WTC11 (cell line): ENCODE measurements around the gene GAB2. TPM values are rescaled to one million over a fixed set of nuclear protein-coding genes. Genes with fewer than 3 reads are reported as not detected.

Experiments
- ATAC-seq: fragments of 200-7000 bp; cut with Tn5 transposase; 2 replicates; pipeline ENCODE4 v1.10.0; 2021; ENCODE audit warnings: mild to moderate bottlenecking, moderate library complexity
- CTCF ChIA-PET: fragments of 300-600 bp; sonication (Branson Sonifier 250); formaldehyde crosslinking; loops from one replicate; lab custom pipeline; 2021; ENCODE audit warnings: antibody characterized with exemption; lab: Charles Lee
- POLR2A ChIA-PET: fragments of 350-600 bp; sonication (Branson Sonifier 250); formaldehyde crosslinking; loops from one replicate; lab custom pipeline; 2021; ENCODE audit warnings: antibody characterized with exemption; lab: Charles Lee
- DNase-seq: peaks from one replicate; pipeline ENCODE4 v3.0.0; 2021; ENCODE audit warnings: low spot score
- H3K27ac Mint-ChIP-seq: 2 replicates; pipeline ENCODE4 v1.8.0; 2021; ENCODE audit warnings: mixed read lengths
- H3K27me3 Mint-ChIP-seq: 2 replicates; pipeline ENCODE4 v1.8.0; 2021; ENCODE audit warnings: low read depth, mild to moderate bottlenecking, moderate library complexity, mixed read lengths
- H3K36me3 Mint-ChIP-seq: 2 replicates; pipeline ENCODE4 v1.8.0; 2021; ENCODE audit warnings: mixed read lengths
- H3K4me1 Mint-ChIP-seq: 2 replicates; pipeline ENCODE4 v1.8.0; 2022; ENCODE audit warnings: mixed read lengths
- H3K4me3 Mint-ChIP-seq: 2 replicates; pipeline ENCODE4 v1.8.0; 2021; ENCODE audit warnings: mild to moderate bottlenecking, moderate library complexity, mixed read lengths
- H3K9me3 Mint-ChIP-seq: 2 replicates; pipeline ENCODE4 v1.8.0; 2021; ENCODE audit warnings: mixed read lengths
- FOXK1 ChIP-seq: sonication (generic); formaldehyde crosslinking; IDR thresholded peaks from 2 replicates; pipeline ENCODE4 v1.8.0; 2022; ENCODE audit warnings: mild to moderate bottlenecking, moderate library complexity, missing genetic modification reagents
- GRHL2 ChIP-seq: fragments of 250-450 bp; sonication (Bioruptor Pico); IDR thresholded peaks from 2 replicates; pipeline ENCODE4 v1.8.0; 2022; ENCODE audit warnings: mild to moderate bottlenecking, moderate library complexity; ENCODE audit not compliant: insufficient replicate concordance, severe bottlenecking
- MYBL2 ChIP-seq: sonication (generic); formaldehyde crosslinking; IDR thresholded peaks from 2 replicates; pipeline ENCODE4 v1.8.1; 2023; ENCODE audit warnings: mild to moderate bottlenecking, moderate library complexity, missing genetic modification reagents
- NFYB ChIP-seq: sonication (generic); formaldehyde crosslinking; conservative IDR thresholded peaks from 2 replicates; pipeline ENCODE4 v1.8.0; 2022; ENCODE audit warnings: low read depth, missing genetic modification reagents
- SMAD3 ChIP-seq: sonication (generic); formaldehyde crosslinking; IDR thresholded peaks from 2 replicates; pipeline ENCODE4 v1.8.0; 2022; ENCODE audit warnings: missing genetic modification reagents, mild to moderate bottlenecking, borderline replicate concordance
- TP53 ChIP-seq: sonication (generic); formaldehyde crosslinking; IDR thresholded peaks from 2 replicates; pipeline ENCODE4 v1.8.1; 2023; ENCODE audit warnings: mild to moderate bottlenecking, missing genetic modification reagents
- ZNF219 ChIP-seq: sonication (generic); formaldehyde crosslinking; IDR thresholded peaks from 2 replicates; pipeline ENCODE4 v1.8.0; 2023; ENCODE audit warnings: missing genetic modification reagents, mild to moderate bottlenecking, borderline replicate concordance
- ZNF263 ChIP-seq: sonication (generic); formaldehyde crosslinking; IDR thresholded peaks from 2 replicates; pipeline ENCODE4 v1.8.1; 2022; ENCODE audit warnings: low read depth, mild to moderate bottlenecking, moderate library complexity, missing genetic modification reagents
- total RNA-seq: library from RNA; stranded (reverse); gene quantifications from 3 replicates; pipeline ENCODE4 v1.2.3, GENCODE V29; 2021
- TF ChIP-seq, protein P1 (sequence below): sonication (generic); formaldehyde crosslinking; IDR thresholded peaks from 2 replicates; pipeline ENCODE4 v1.8.0; 2023; ENCODE audit warnings: missing genetic modification reagents
- TF ChIP-seq, protein P2 (sequence below): fragments of 250-450 bp; sonication (Bioruptor Pico); conservative IDR thresholded peaks from 2 replicates; pipeline ENCODE4 v1.9.0; 2021; ENCODE audit warnings: mild to moderate bottlenecking
- TF ChIP-seq, protein P3 (sequence below): sonication (generic); formaldehyde crosslinking; IDR thresholded peaks from 2 replicates; pipeline ENCODE4 v1.8.1; 2023; ENCODE audit warnings: mild to moderate bottlenecking, missing genetic modification reagents
- TF ChIP-seq, protein P4 (sequence below): sonication (generic); formaldehyde crosslinking; IDR thresholded peaks from 2 replicates; pipeline ENCODE4 v1.8.0; 2023; ENCODE audit warnings: missing genetic modification reagents, mild to moderate bottlenecking, borderline replicate concordance
- TF ChIP-seq, protein P5 (sequence below): fragments of 250-450 bp; sonication (Bioruptor Pico); IDR thresholded peaks from 2 replicates; pipeline ENCODE4 v1.9.0; 2021; ENCODE audit warnings: mild to moderate bottlenecking
- TF ChIP-seq, protein P6 (sequence below): fragments of 250-450 bp; sonication (Bioruptor Pico); IDR thresholded peaks from 2 replicates; pipeline ENCODE4 v1.9.0; 2021; ENCODE audit warnings: mild to moderate bottlenecking, borderline replicate concordance
- TF ChIP-seq, protein P7 (sequence below): sonication (generic); formaldehyde crosslinking; IDR thresholded peaks from 2 replicates; pipeline ENCODE4 v1.8.1; 2023; ENCODE audit warnings: mild to moderate bottlenecking, missing genetic modification reagents

Gene GAB2
- total RNA-seq, 1 experiment from 2014 or later = 10.6 TPM

DNA sequence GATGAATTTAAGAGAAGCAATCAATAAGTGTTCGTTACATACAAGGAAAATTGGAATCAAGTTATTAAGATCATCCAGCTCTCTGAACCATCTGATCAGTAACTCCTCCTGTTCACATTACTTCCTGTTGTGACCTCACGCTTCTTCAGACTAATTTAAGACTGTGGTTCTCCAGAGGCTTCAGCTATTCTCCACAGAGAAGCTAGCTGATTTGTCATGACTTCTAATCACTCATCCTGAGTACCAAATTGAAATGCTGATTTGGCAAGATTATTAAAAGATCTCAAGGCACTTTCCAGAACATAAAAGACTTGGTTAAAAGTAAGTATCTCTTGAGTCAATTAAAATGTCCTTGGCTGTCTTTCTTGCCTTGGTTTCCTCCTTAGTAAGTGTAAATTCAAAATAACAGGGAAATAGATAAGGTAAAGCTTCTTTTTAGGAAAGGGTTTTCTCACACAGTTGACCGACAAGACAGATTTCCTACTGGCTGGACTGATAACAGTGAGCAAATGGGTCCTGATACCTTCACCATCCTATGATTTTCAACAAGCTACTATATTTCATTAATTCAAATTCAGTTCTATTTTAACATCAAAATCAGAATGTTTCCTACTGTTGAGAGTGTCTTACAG, 38.5 kb downstream of the GAB2 start:
- H3K27ac Mint-ChIP-seq = no peak overlapping the region
- POLR2A ChIA-PET = interaction anchor here (0.5 to 0.6 kb wide), 2 partner anchors 10 to 231 kb away, joined by 3 to 4 read pairs; no protein-coding TSS in a partner anchor
- H3K27me3 Mint-ChIP-seq = peaks cover 3% of the 10 kb centered on the region; the same call in 1 of the 2 replicates
- peaks cover 25% of the 10 kb centered on the region for H3K9me3 Mint-ChIP-seq
- no peak for TF ChIP-seq MYBL2 (CRISPR knock-in tag)
- TF ChIP-seq, protein P1, sequence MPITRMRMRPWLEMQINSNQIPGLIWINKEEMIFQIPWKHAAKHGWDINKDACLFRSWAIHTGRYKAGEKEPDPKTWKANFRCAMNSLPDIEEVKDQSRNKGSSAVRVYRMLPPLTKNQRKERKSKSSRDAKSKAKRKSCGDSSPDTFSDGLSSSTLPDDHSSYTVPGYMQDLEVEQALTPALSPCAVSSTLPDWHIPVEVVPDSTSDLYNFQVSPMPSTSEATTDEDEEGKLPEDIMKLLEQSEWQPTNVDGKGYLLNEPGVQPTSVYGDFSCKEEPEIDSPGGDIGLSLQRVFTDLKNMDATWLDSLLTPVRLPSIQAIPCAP (CRISPR knock-in tag) = no peak
- TF ChIP-seq, all 79 proteins: peak for 0
- CTCF ChIA-PET = interaction anchor here (1.0 kb wide), 1 partner anchor 53 kb away, joined by 5 read pairs; no protein-coding TSS in a partner anchor
- Mint-ChIP-seq H3K36me3 (peaks cover 10% of the 10 kb centered on the region), H3K4me1 (peaks cover 21% of the 10 kb centered on the region), H3K4me3 (no peak overlapping the region)
- no peak for DNase-seq
- ATAC-seq = no peak

DNA sequence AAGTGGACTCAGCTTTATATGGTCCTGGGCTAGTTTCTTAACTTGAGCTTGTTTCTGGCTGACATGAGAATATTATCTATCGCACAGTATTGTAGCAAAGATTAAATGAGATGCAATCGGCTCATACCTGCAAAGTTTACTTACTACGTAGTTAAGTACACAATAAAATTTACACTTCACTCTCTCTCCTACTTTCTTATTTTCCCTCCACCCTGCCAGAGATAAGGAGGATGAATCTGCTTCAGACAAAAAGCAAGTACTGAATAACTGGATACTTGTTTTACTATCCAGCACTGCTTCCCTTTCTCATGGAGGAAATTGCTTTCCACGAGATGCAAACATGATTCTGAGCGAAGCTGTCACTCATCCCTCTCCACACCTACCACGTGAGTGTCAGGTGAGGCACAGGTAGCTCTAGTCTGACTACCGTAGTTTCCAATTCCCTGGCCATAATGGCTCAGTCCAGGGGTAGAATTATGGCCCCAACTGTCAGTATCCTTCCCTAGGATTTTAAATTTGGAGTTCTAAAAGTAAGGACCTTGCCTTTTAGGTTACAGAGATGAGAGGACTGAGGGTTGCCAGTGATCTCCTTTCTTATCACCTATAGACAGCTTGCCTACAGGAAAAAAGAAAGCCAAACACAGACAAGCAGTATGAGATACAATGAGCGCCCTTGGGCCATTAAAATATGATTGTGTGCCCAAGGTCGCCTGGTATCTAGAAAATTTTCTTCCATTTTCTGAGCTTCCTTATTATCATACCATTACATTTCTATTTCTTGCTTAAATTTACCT, 39.8 kb downstream of the GAB2 start:
- H3K9me3 Mint-ChIP-seq = peaks cover 20% of the 10 kb centered on the region
- ChIA-PET CTCF (no interaction called here), POLR2A (no interaction called here)
- no peak for ATAC-seq
- peaks cover 10% of the 10 kb centered on the region for H3K36me3 Mint-ChIP-seq
- H3K27ac Mint-ChIP-seq = no peak overlapping the region
- H3K4me1 Mint-ChIP-seq = peaks cover 21% of the 10 kb centered on the region
- H3K27me3 Mint-ChIP-seq = peaks cover 3% of the 10 kb centered on the region; the same call in 1 of the 2 replicates
- no peak overlapping the region for H3K4me3 Mint-ChIP-seq
- no peak for DNase-seq
- TF ChIP-seq FOXK1 (CRISPR knock-in tag) (no peak), TP53 (CRISPR knock-in tag) (no peak), SMAD3 (no peak), GRHL2 (no peak), ZNF263 (no peak), ZNF219 (CRISPR knock-in tag) (no peak), NFYB (CRISPR knock-in tag) (no peak)
- TF ChIP-seq, protein P2, sequence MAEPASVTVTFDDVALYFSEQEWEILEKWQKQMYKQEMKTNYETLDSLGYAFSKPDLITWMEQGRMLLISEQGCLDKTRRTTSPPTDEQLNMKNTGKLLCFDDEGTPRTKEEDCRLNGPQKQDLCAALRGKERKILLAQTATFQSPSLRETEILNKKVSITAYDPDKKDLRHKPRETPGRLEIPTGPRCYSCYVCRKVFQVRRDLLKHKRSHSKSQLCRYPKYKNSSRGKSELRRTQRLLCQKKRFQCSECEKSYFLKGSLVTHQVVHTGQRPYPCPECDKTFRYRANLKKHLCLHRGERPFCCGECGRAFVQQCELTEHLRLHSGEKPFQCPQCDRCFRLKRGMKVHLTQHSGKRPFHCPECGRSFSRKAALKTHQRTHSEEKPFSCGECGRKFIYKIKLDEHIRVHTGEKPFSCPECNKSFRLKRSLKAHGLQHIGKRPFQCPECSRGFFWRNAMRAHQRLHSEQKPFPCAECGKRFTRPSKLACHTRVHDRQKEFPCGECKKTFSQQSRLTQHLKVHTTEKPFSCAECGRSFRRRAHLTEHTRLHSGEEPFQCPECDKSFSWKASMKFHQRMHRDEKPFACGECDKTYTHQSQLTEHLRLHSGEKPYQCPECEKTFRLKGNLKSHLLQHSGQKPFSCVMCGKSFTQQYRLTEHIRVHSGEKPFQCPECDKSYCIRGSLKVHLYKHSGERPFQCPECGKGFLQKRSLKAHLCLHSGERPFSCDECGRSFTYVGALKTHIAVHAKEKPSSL (CRISPR knock-in tag) = no peak
- TF ChIP-seq, protein P3, sequence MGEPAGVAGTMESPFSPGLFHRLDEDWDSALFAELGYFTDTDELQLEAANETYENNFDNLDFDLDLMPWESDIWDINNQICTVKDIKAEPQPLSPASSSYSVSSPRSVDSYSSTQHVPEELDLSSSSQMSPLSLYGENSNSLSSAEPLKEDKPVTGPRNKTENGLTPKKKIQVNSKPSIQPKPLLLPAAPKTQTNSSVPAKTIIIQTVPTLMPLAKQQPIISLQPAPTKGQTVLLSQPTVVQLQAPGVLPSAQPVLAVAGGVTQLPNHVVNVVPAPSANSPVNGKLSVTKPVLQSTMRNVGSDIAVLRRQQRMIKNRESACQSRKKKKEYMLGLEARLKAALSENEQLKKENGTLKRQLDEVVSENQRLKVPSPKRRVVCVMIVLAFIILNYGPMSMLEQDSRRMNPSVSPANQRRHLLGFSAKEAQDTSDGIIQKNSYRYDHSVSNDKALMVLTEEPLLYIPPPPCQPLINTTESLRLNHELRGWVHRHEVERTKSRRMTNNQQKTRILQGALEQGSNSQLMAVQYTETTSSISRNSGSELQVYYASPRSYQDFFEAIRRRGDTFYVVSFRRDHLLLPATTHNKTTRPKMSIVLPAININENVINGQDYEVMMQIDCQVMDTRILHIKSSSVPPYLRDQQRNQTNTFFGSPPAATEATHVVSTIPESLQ (CRISPR knock-in tag) = no peak
- TF ChIP-seq, protein P4, sequence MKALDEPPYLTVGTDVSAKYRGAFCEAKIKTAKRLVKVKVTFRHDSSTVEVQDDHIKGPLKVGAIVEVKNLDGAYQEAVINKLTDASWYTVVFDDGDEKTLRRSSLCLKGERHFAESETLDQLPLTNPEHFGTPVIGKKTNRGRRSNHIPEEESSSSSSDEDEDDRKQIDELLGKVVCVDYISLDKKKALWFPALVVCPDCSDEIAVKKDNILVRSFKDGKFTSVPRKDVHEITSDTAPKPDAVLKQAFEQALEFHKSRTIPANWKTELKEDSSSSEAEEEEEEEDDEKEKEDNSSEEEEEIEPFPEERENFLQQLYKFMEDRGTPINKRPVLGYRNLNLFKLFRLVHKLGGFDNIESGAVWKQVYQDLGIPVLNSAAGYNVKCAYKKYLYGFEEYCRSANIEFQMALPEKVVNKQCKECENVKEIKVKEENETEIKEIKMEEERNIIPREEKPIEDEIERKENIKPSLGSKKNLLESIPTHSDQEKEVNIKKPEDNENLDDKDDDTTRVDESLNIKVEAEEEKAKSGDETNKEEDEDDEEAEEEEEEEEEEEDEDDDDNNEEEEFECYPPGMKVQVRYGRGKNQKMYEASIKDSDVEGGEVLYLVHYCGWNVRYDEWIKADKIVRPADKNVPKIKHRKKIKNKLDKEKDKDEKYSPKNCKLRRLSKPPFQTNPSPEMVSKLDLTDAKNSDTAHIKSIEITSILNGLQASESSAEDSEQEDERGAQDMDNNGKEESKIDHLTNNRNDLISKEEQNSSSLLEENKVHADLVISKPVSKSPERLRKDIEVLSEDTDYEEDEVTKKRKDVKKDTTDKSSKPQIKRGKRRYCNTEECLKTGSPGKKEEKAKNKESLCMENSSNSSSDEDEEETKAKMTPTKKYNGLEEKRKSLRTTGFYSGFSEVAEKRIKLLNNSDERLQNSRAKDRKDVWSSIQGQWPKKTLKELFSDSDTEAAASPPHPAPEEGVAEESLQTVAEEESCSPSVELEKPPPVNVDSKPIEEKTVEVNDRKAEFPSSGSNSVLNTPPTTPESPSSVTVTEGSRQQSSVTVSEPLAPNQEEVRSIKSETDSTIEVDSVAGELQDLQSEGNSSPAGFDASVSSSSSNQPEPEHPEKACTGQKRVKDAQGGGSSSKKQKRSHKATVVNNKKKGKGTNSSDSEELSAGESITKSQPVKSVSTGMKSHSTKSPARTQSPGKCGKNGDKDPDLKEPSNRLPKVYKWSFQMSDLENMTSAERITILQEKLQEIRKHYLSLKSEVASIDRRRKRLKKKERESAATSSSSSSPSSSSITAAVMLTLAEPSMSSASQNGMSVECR (CRISPR knock-in tag) = no peak
- TF ChIP-seq, protein P5, sequence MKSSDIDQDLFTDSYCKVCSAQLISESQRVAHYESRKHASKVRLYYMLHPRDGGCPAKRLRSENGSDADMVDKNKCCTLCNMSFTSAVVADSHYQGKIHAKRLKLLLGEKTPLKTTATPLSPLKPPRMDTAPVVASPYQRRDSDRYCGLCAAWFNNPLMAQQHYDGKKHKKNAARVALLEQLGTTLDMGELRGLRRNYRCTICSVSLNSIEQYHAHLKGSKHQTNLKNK (CRISPR knock-in tag) = no peak
- TF ChIP-seq, protein P6, sequence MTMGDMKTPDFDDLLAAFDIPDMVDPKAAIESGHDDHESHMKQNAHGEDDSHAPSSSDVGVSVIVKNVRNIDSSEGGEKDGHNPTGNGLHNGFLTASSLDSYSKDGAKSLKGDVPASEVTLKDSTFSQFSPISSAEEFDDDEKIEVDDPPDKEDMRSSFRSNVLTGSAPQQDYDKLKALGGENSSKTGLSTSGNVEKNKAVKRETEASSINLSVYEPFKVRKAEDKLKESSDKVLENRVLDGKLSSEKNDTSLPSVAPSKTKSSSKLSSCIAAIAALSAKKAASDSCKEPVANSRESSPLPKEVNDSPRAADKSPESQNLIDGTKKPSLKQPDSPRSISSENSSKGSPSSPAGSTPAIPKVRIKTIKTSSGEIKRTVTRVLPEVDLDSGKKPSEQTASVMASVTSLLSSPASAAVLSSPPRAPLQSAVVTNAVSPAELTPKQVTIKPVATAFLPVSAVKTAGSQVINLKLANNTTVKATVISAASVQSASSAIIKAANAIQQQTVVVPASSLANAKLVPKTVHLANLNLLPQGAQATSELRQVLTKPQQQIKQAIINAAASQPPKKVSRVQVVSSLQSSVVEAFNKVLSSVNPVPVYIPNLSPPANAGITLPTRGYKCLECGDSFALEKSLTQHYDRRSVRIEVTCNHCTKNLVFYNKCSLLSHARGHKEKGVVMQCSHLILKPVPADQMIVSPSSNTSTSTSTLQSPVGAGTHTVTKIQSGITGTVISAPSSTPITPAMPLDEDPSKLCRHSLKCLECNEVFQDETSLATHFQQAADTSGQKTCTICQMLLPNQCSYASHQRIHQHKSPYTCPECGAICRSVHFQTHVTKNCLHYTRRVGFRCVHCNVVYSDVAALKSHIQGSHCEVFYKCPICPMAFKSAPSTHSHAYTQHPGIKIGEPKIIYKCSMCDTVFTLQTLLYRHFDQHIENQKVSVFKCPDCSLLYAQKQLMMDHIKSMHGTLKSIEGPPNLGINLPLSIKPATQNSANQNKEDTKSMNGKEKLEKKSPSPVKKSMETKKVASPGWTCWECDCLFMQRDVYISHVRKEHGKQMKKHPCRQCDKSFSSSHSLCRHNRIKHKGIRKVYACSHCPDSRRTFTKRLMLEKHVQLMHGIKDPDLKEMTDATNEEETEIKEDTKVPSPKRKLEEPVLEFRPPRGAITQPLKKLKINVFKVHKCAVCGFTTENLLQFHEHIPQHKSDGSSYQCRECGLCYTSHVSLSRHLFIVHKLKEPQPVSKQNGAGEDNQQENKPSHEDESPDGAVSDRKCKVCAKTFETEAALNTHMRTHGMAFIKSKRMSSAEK = no peak
- TF ChIP-seq, protein P7, sequence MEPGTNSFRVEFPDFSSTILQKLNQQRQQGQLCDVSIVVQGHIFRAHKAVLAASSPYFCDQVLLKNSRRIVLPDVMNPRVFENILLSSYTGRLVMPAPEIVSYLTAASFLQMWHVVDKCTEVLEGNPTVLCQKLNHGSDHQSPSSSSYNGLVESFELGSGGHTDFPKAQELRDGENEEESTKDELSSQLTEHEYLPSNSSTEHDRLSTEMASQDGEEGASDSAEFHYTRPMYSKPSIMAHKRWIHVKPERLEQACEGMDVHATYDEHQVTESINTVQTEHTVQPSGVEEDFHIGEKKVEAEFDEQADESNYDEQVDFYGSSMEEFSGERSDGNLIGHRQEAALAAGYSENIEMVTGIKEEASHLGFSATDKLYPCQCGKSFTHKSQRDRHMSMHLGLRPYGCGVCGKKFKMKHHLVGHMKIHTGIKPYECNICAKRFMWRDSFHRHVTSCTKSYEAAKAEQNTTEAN (CRISPR knock-in tag) = no peak
